PC-3 (cell line): Measurements from ENCODE around the gene RCHY1. TPM values are rescaled to one million over a fixed set of nuclear protein-coding genes. Genes with fewer than 3 reads are reported as not detected.
A peak's percentile ranks its signal among the peaks of the same experiment; 100 is the strongest.

ENCODE experiments used
- ATAC-seq: fragments of 200-7000 bp; cut with Tn5 transposase; 2 replicates; pipeline ENCODE4 v1.9.1; 2020; ENCODE audit warnings: mild to moderate bottlenecking, moderate library complexity
- BruUV-seq: library from RNA; stranded (reverse); fragments of 400-500 nt; replicated peaks from 2 replicates; lab custom pipeline; 2021; lab: Mats Ljungman, UMichigan
- CTCF ChIA-PET: fragments of 300-600 bp; sonication (Branson Sonifier 250); formaldehyde crosslinking; loops from one replicate; lab custom pipeline; 2022; ENCODE audit warnings: antibody characterized with exemption; lab: Charles Lee
- POLR2A ChIA-PET: fragments of 300-600 bp; sonication (Branson Sonifier 250); formaldehyde crosslinking; loops from one replicate; lab custom pipeline; 2022; ENCODE audit warnings: antibody characterized with exemption; ENCODE audit not compliant: unreplicated experiment; lab: Charles Lee
- DNase-seq: peaks from one replicate; pipeline ENCODE4 v3.0.0-alpha.2; 2015
- H2AFZ ChIP-seq: fragments of 300-600 bp; sonication (generic); 2 replicates; pipeline ENCODE4 v1.6.0; 2016; ENCODE audit warnings: antibody characterized with exemption, low read length
- H3F3A ChIP-seq: fragments of 300-600 bp; sonication (generic); one replicate; pipeline ENCODE4 v1.6.0; 2017; ENCODE audit warnings: antibody characterized with exemption, low read length, control low read depth, mild to moderate bottlenecking; ENCODE audit not compliant: unreplicated experiment
- H3K27ac ChIP-seq: fragments of 300-600 bp; sonication (generic); 2 replicates; pipeline ENCODE4 v1.5.1; 2016; ENCODE audit warnings: mild to moderate bottlenecking, low read length
- H3K27me3 ChIP-seq: fragments of 300-600 bp; sonication (generic); 2 replicates; pipeline ENCODE4 v1.6.1; 2016; ENCODE audit warnings: low read length, mixed read lengths
- H3K36me3 ChIP-seq: fragments of 300-600 bp; sonication (generic); 2 replicates; pipeline ENCODE4 v1.6.1; 2016; ENCODE audit warnings: low read depth, mixed run types, low read length, mixed read lengths
- H3K4me1 ChIP-seq: fragments of 300-600 bp; sonication (generic); 2 replicates; pipeline ENCODE4 v1.5.1; 2016; ENCODE audit warnings: low read length; ENCODE audit not compliant: insufficient read depth
- H3K4me2 ChIP-seq: fragments of 300-600 bp; sonication (generic); 2 replicates; pipeline ENCODE4 v1.6.0; 2016; ENCODE audit warnings: low read length
- H3K4me3 ChIP-seq: fragments of 300-600 bp; sonication (generic); 2 replicates; pipeline ENCODE4 v1.5.1; 2016; ENCODE audit warnings: mild to moderate bottlenecking, low read length, mixed read lengths
- H3K79me2 ChIP-seq: fragments of 300-600 bp; sonication (generic); 2 replicates; pipeline ENCODE4 v1.6.1; 2017; ENCODE audit warnings: low read length, mixed read lengths
- H3K9ac ChIP-seq: fragments of 300-600 bp; sonication (generic); 2 replicates; pipeline ENCODE4 v1.6.0; 2016; ENCODE audit warnings: mild to moderate bottlenecking, low read length
- H3K9me2 ChIP-seq: fragments of 300-600 bp; sonication (generic); replicated peaks from 2 replicates; pipeline ENCODE4 v1.6.1; 2016; ENCODE audit warnings: mixed run types, low read length, mixed read lengths
- H3K9me3 ChIP-seq: fragments of 300-600 bp; sonication (generic); 2 replicates; pipeline ENCODE4 v1.6.1; 2016; ENCODE audit warnings: low read length, mixed read lengths
- H4K20me1 ChIP-seq: fragments of 300-600 bp; sonication (generic); 2 replicates; pipeline ENCODE4 v1.6.1; 2016; ENCODE audit warnings: low read length, mixed read lengths
- CTCF ChIP-seq: fragments of 300-600 bp; sonication (generic); conservative IDR thresholded peaks from 2 replicates; pipeline ENCODE4 v1.5.1; 2017; ENCODE audit warnings: antibody characterized with exemption, low read depth, mild to moderate bottlenecking, low read length
- EZH2 ChIP-seq: fragments of 300-600 bp; sonication (generic); IDR thresholded peaks from one replicate; pipeline ENCODE4 v1.6.1; 2017; ENCODE audit warnings: antibody characterized with exemption, mild to moderate bottlenecking, low read length; ENCODE audit not compliant: unreplicated experiment
- EZH2phosphoT487 ChIP-seq: fragments of 300-600 bp; sonication (generic); IDR thresholded peaks from 2 replicates; pipeline ENCODE4 v1.6.1; 2018; ENCODE audit warnings: mild to moderate bottlenecking, antibody characterized with exemption, low read length, borderline replicate concordance
- intact Hi-C: fragments of 100-400 bp; cut with micrococcal nuclease; formaldehyde crosslinking; loops from 2 replicates; pipeline ENCODE4 v1.9.0; 2023
- total RNA-seq: library from RNA; depleted of rRNA; stranded (reverse); fragments of >200 nt; gene quantifications from 2 replicates; pipeline ENCODE4 v1.2.3, GENCODE V29; 2014

The RCHY1 gene
- total RNA-seq, 1 experiment from 2014 or later: 18.2 TPM

GRCh38 chr4:75498041-75498440 lies 16.2 kb downstream of the RCHY1 start:
- intact Hi-C loops: no loop called here
- ChIA-PET CTCF (interaction anchor here (0.6 kb wide), 1 partner anchor 380 kb away, joined by 6 read pairs; no protein-coding TSS in a partner anchor), POLR2A (no interaction called here)
- Histone ChIP-seq H3K9me2 (no peaks in the 10 kb centered on the region), H3K4me2 (no peak overlapping the region), H3F3A (no peaks in the 10 kb centered on the region), H3K9ac (no peak overlapping the region), H3K4me3 (no peak overlapping the region), H3K27me3 (no peaks in the 10 kb centered on the region), H2AFZ (no peak overlapping the region), H3K79me2 (peaks cover 48% of the 10 kb centered on the region), H3K4me1 (peaks cover 8% of the 10 kb centered on the region; the same call in 1 of the 2 replicates), H4K20me1 (no peaks in the 10 kb centered on the region), H3K9me3 (no peaks in the 10 kb centered on the region), H3K36me3 (peaks cover 37% of the 10 kb centered on the region), H3K27ac (no peak overlapping the region)
- no peak for TF ChIP-seq EZH2
- no peak for TF ChIP-seq EZH2phosphoT487
- TF ChIP-seq CTCF: no peak
- no peak for ATAC-seq
- DNase-seq: no peak
- no TSS peak for BruUV-seq

GRCh38 chr4:75497133-75497532 lies 17.1 kb downstream of the RCHY1 start:
- H3K4me3 ChIP-seq: no peak overlapping the region
- H3K4me2 ChIP-seq: no peak overlapping the region
- peaks cover 8% of the 10 kb centered on the region; the same call in 1 of the 2 replicates for H3K4me1 ChIP-seq
- no peak overlapping the region for H2AFZ ChIP-seq
- ATAC-seq (peak; percentile 46), DNase-seq (peak; percentile 14)
- POLR2A ChIA-PET: no interaction called here
- H3K9me2 ChIP-seq: no peaks in the 10 kb centered on the region
- CTCF ChIA-PET: no interaction called here
- BruUV-seq: no TSS peak
- no peak overlapping the region for H3K9ac ChIP-seq
- peaks cover 48% of the 10 kb centered on the region for H3K79me2 ChIP-seq
- TF ChIP-seq EZH2: no peak
- TF ChIP-seq CTCF: no peak
- no peak for TF ChIP-seq EZH2phosphoT487
- no peaks in the 10 kb centered on the region for H3F3A ChIP-seq
- no peaks in the 10 kb centered on the region for H3K27me3 ChIP-seq
- intact Hi-C loops: no loop called here
- peaks cover 37% of the 10 kb centered on the region for H3K36me3 ChIP-seq
- H3K27ac ChIP-seq: no peak overlapping the region
- no peaks in the 10 kb centered on the region for H4K20me1 ChIP-seq
- no peaks in the 10 kb centered on the region for H3K9me3 ChIP-seq

GRCh38 chr4:75496406-75496805 lies 17.8 kb downstream of the RCHY1 start:
- Histone ChIP-seq H3K27ac (no peak overlapping the region), H3K4me3 (no peak overlapping the region), H3K9me3 (no peaks in the 10 kb centered on the region), H4K20me1 (no peaks in the 10 kb centered on the region), H3K27me3 (no peaks in the 10 kb centered on the region), H3K9ac (no peak overlapping the region), H3K4me2 (no peak overlapping the region), H3K36me3 (peaks cover 37% of the 10 kb centered on the region), H3F3A (no peaks in the 10 kb centered on the region), H2AFZ (no peak overlapping the region), H3K4me1 (peaks cover 8% of the 10 kb centered on the region; the same call in 1 of the 2 replicates), H3K79me2 (peaks cover 48% of the 10 kb centered on the region), H3K9me2 (no peaks in the 10 kb centered on the region)
- no peak for TF ChIP-seq EZH2
- TF ChIP-seq CTCF: no peak
- no peak for TF ChIP-seq EZH2phosphoT487
- CTCF ChIA-PET: no interaction called here
- no peak for ATAC-seq
- DNase-seq: no peak
- POLR2A ChIA-PET: no interaction called here
- BruUV-seq: no TSS peak
- intact Hi-C loops: no loop called here
